Endodermal cell (in vitro differentiated cells): Measurements from ENCODE around the gene DARS1. TPM values are rescaled to one million over a fixed set of nuclear protein-coding genes. Genes with fewer than 3 reads are reported as not detected.

ENCODE experiments used
- DNase-seq: peaks from one replicate; pipeline ENCODE4 v3.0.0-alpha.2; 2017
- H3K27ac ChIP-seq: 2 replicates; pipeline ENCODE4 v1.5.1; 2013; ENCODE audit warnings: mild to moderate bottlenecking, low read depth, low read length, moderate library complexity
- H3K27me3 ChIP-seq: 2 replicates; pipeline ENCODE4 v1.6.1; 2013; ENCODE audit warnings: mild to moderate bottlenecking, low read length, moderate library complexity; ENCODE audit not compliant: insufficient read depth, control insufficient read depth, poor library complexity, severe bottlenecking
- H3K36me3 ChIP-seq: 2 replicates; pipeline ENCODE4 v1.7.0; 2013; ENCODE audit warnings: mild to moderate bottlenecking, low read length, moderate library complexity; ENCODE audit not compliant: control insufficient read depth, insufficient read depth
- H3K4me1 ChIP-seq: one replicate; pipeline ENCODE4 v1.7.0; 2013; ENCODE audit warnings: low read length; ENCODE audit not compliant: control insufficient read depth, insufficient read depth
- H3K4me3 ChIP-seq: 2 replicates; pipeline ENCODE4 v1.5.1; 2013; ENCODE audit warnings: mild to moderate bottlenecking, low read length, moderate library complexity
- H3K9ac ChIP-seq: 2 replicates; pipeline ENCODE4 v1.6.1; 2013; ENCODE audit warnings: mild to moderate bottlenecking, low read length, moderate library complexity; ENCODE audit not compliant: poor library complexity, severe bottlenecking; ENCODE audit errors: extremely low read depth
- H3K9me3 ChIP-seq: 2 replicates; pipeline ENCODE4 v1.6.1; 2013; ENCODE audit warnings: mild to moderate bottlenecking, low read length, moderate library complexity; ENCODE audit not compliant: control insufficient read depth
- H3K27ac Mint-ChIP-seq: 2 replicates; pipeline ENCODE4 v1.8.0; 2020; ENCODE audit warnings: mixed read lengths
- H3K27me3 Mint-ChIP-seq: 2 replicates; pipeline ENCODE4 v1.8.0; 2021; ENCODE audit warnings: mild to moderate bottlenecking, mixed read lengths; ENCODE audit not compliant: insufficient read depth
- H3K36me3 Mint-ChIP-seq: 2 replicates; pipeline ENCODE4 v1.8.0; 2020; ENCODE audit warnings: low read depth, mixed read lengths
- H3K4me1 Mint-ChIP-seq: 2 replicates; pipeline ENCODE4 v1.8.0; 2020; ENCODE audit warnings: mixed read lengths
- H3K4me3 Mint-ChIP-seq: 2 replicates; pipeline ENCODE4 v1.8.0; 2020; ENCODE audit warnings: mild to moderate bottlenecking, moderate library complexity, mixed read lengths
- H3K9me3 Mint-ChIP-seq: 2 replicates; pipeline ENCODE4 v1.8.0; 2020; ENCODE audit warnings: mild to moderate bottlenecking, mixed read lengths
- WGBS, 2 experiments: methylation state at CpG; one replicate each; pipeline versions ENCODE4 v1.1.5 to v1.1.7; 2013; ENCODE audit warnings: missing lambda C conversion rate in 2 of 2, mixed read lengths in 1 of 2; ENCODE audit not compliant: insufficient coverage in 1 of 2, insufficient read length in 1 of 2; 5-methylcytosine and 5-hydroxymethylcytosine counted together
- total RNA-seq, 2 donors: library from RNA; stranded (reverse); fragmentation: NEBNext Ultra II Directional in 1 of 2; extraction: Animal tissue kit (Norgen Biotek cat#: 25700) in 1 of 2; gene quantifications; 2 replicates in 1 of 2; 3 replicates in 1 of 2; pipeline ENCODE4 v1.2.1, GENCODE V29; 2021
- TF ChIP-seq, protein P1 (sequence below): fragments of 200-600 bp; sonication (generic); conservative IDR thresholded peaks from 2 replicates; pipeline ENCODE4 v1.5.0; 2021; ENCODE audit warnings: antibody characterized with exemption, mild to moderate bottlenecking

Gene DARS1
- total RNA-seq, 2 donors from 2014 or later = 70.5 to 75.9 TPM

DNA sequence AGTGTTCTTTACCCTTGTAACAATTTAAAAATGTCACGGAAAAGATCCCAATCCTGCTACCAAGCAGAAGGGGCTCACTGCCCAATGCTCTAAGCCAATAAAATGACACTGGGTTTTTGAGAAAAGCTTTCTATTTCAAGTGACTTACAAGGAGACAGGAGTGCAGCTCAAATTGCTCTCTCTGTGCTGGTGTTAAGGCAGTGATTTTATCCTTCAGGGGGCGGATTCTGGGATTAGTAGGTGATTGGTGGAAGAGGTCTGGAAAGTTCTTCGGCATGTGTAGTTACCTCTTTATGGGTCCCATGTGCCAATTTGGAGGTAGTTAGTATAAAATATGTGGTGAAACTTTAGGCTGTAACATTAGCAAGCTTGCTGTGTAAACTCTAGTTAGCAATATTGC, 81.8 kb downstream of the DARS1 start:
- H3K27me3 ChIP-seq = no peaks in the 10 kb centered on the region
- no peaks in the 10 kb centered on the region for H3K9me3 Mint-ChIP-seq
- H3K27ac Mint-ChIP-seq = peak overlapping the region; percentile 89
- TF ChIP-seq, protein P1, sequence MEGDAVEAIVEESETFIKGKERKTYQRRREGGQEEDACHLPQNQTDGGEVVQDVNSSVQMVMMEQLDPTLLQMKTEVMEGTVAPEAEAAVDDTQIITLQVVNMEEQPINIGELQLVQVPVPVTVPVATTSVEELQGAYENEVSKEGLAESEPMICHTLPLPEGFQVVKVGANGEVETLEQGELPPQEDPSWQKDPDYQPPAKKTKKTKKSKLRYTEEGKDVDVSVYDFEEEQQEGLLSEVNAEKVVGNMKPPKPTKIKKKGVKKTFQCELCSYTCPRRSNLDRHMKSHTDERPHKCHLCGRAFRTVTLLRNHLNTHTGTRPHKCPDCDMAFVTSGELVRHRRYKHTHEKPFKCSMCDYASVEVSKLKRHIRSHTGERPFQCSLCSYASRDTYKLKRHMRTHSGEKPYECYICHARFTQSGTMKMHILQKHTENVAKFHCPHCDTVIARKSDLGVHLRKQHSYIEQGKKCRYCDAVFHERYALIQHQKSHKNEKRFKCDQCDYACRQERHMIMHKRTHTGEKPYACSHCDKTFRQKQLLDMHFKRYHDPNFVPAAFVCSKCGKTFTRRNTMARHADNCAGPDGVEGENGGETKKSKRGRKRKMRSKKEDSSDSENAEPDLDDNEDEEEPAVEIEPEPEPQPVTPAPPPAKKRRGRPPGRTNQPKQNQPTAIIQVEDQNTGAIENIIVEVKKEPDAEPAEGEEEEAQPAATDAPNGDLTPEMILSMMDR = no peak
- H3K4me3 ChIP-seq = no peak overlapping the region
- no peak overlapping the region for H3K4me3 Mint-ChIP-seq
- H3K9me3 ChIP-seq = no peaks in the 10 kb centered on the region
- no peaks in the 10 kb centered on the region for H3K4me1 ChIP-seq
- peaks cover 18% of the 10 kb centered on the region for H3K4me1 Mint-ChIP-seq
- no peak overlapping the region for H3K9ac ChIP-seq
- H3K36me3 ChIP-seq = peaks cover 31% of the 10 kb centered on the region
- WGBS, 2 experiments = 92 to 100% methylated on average over 2 to 3 of the region's 3 CpGs
- H3K27ac ChIP-seq = peak overlapping the region; percentile 62
- peaks cover 36% of the 10 kb centered on the region for H3K36me3 Mint-ChIP-seq
- DNase-seq = no peak
- H3K27me3 Mint-ChIP-seq = no peaks in the 10 kb centered on the region

DNA sequence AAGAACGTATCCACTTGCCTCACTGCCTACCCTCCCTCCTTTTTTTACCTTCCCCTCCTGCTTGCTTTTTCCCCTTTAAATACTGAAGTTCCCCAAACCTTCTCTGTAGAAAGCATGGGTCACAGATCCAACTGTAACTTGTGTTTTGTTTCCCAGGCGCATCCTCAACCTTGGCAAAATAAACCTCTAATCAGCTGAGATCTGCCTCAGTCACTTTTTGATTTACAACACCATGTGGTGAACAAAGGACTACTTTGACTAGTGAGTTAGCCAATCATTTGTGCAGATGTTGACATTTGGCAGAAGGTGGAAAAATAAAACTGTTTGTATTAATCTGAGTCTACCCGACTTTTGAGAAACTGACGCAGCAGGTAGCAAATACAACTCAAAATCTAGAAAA, 85.9 kb downstream of the DARS1 start:
- Histone ChIP-seq H3K4me3 (no peak overlapping the region), H3K27me3 (no peaks in the 10 kb centered on the region), H3K27ac (no peak overlapping the region), H3K9me3 (no peaks in the 10 kb centered on the region), H3K36me3 (no peaks in the 10 kb centered on the region), H3K9ac (no peak overlapping the region), H3K4me1 (no peaks in the 10 kb centered on the region)
- WGBS, 2 experiments = 84 to 98% methylated on average over 4 of the region's 4 CpGs
- H3K27ac Mint-ChIP-seq = no peak overlapping the region
- H3K4me3 Mint-ChIP-seq = no peak overlapping the region
- H3K36me3 Mint-ChIP-seq = peaks cover 18% of the 10 kb centered on the region
- H3K9me3 Mint-ChIP-seq = no peaks in the 10 kb centered on the region
- H3K4me1 Mint-ChIP-seq = peaks cover 17% of the 10 kb centered on the region
- H3K27me3 Mint-ChIP-seq = no peaks in the 10 kb centered on the region
- TF ChIP-seq, protein P1 = no peak
- no peak for DNase-seq

DNA sequence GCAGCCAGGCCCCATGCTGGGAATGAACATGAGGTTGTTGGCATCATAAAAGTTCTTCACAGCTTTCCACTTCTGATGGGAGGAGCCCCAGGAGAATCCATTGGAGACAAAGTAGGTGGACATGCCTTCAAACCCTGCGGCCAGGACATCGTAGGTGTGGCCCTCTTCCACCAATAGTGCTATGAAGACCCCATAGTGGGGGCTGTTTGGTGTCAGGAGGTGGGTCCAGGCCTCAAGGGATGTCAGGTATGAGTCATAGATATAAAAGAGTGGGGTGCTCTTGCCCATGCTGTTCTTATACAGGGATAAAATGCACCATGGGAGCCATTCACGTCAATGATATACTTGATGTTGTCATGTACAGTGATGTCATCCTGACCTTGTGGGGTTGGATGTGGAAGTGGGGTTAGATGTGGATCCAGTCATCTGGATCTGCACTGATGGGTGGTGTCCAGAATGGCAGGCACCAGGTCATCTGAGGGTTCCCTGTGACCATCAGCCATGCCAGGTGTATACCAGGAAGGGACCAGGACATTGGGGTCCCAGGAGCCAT, 87.1 kb downstream of the DARS1 start:
- no peak for DNase-seq
- no peaks in the 10 kb centered on the region for H3K9me3 ChIP-seq
- H3K4me3 ChIP-seq = no peak overlapping the region
- H3K27ac Mint-ChIP-seq = no peak overlapping the region
- no peaks in the 10 kb centered on the region for H3K27me3 ChIP-seq
- H3K4me3 Mint-ChIP-seq = no peak overlapping the region
- H3K4me1 ChIP-seq = no peaks in the 10 kb centered on the region
- TF ChIP-seq, protein P1 = no peak
- H3K36me3 ChIP-seq = no peaks in the 10 kb centered on the region
- H3K27ac ChIP-seq = no peak overlapping the region
- no peak overlapping the region for H3K9ac ChIP-seq
- WGBS, 2 experiments = 96 to 100% methylated on average over 3 of the region's 3 CpGs
- H3K9me3 Mint-ChIP-seq = no peaks in the 10 kb centered on the region
- peaks cover 8% of the 10 kb centered on the region for H3K36me3 Mint-ChIP-seq
- H3K4me1 Mint-ChIP-seq = peaks cover 7% of the 10 kb centered on the region
- no peaks in the 10 kb centered on the region for H3K27me3 Mint-ChIP-seq
